Esophagus muscularis mucosa (tissue), 4 donors: ENCODE results near the gene NECTIN4. TPM values are rescaled to one million over a fixed set of nuclear protein-coding genes. Genes with fewer than 3 reads are reported as not detected.

Source experiments
- DNase-seq: peaks from one replicate; pipeline ENCODE4 v3.0.0-alpha.2; 2017; ENCODE audit errors: extremely low spot score
- H3K27ac ChIP-seq, 4 donors: fragments of 200-600 bp; sonication (generic); replicated peaks in 1 of 4; 1 replicate in 3 of 4; 2 replicates in 1 of 4; pipeline ENCODE4 v1.5.1; 2016 to 2019; ENCODE audit warnings: mild to moderate bottlenecking in 1 of 4
- H3K27me3 ChIP-seq, 4 donors: fragments of 200-600 bp; sonication (generic); one replicate each; pipeline versions ENCODE4 v1.5.1 to v1.6.0; 2016 to 2019
- H3K36me3 ChIP-seq, 4 donors: fragments of 200-600 bp; sonication (generic); one replicate each; pipeline ENCODE4 v1.5.1; 2016 to 2019
- H3K4me1 ChIP-seq, 4 donors: fragments of 200-600 bp; sonication (generic); one replicate each; pipeline ENCODE4 v1.5.1; 2016 to 2019
- H3K4me3 ChIP-seq, 4 donors: fragments of 200-600 bp; sonication (generic); 1 replicate in 2 of 4; 2 replicates in 2 of 4; pipeline ENCODE4 v1.5.1; 2016 to 2019; ENCODE audit warnings: mild to moderate bottlenecking in 4 of 4, moderate library complexity in 1 of 4
- H3K9me3 ChIP-seq, 4 donors: fragments of 200-600 bp; sonication (generic); 1 replicate in 3 of 4; 2 replicates in 1 of 4; pipeline ENCODE4 v1.5.1; 2016 to 2019
- CTCF ChIP-seq, 3 experiments: fragments of 200-600 bp in 2 of 3; fragments of 450-650 bp in 1 of 3; sonication (generic) in 2 of 3; IDR thresholded peaks; one replicate each; pipeline ENCODE4 v1.5.1; 2017 to 2019; ENCODE audit warnings: antibody characterized with exemption in 3 of 3, mild to moderate bottlenecking in 2 of 3, moderate library complexity in 1 of 3
- EP300 ChIP-seq: sonication (generic); formaldehyde crosslinking; IDR thresholded peaks from one replicate; pipeline ENCODE4 v1.6.1; 2017; ENCODE audit warnings: antibody characterized with exemption
- POLR2A ChIP-seq: fragments of 450-650 bp; IDR thresholded peaks from one replicate; pipeline ENCODE4 v1.6.1; 2017; ENCODE audit warnings: antibody characterized with exemption, moderate library complexity, mild to moderate bottlenecking, low read depth
- POLR2AphosphoS5 ChIP-seq, 2 donors: sonication (generic); formaldehyde crosslinking; IDR thresholded peaks; one replicate each; pipeline ENCODE4 v1.6.1; 2017; ENCODE audit warnings: antibody characterized with exemption in 2 of 2
- WGBS: methylation state at CpG from one replicate; pipeline ENCODE4 v1.1.5; 2018; 5-methylcytosine and 5-hydroxymethylcytosine counted together
- intact Hi-C: fragments of 100-400 bp; cut with DNase I; formaldehyde crosslinking; loops from one replicate; pipeline ENCODE4 v1.15.1; 2023
- total RNA-seq, 4 donors: library from RNA; depleted of rRNA; stranded (reverse); fragments of >200 nt; gene quantifications; one replicate each; pipeline versions ENCODE4 v1.1.0 to v1.2.1, GENCODE V29; 2016

The NECTIN4 gene
- total RNA-seq, 4 donors from 2014 or later: not detected

- H3K27ac ChIP-seq: no peak overlapping the region
- no peak for DNase-seq
- no peak overlapping the region for H3K4me3 ChIP-seq
- 74% methylated on average over 5 of the region's 5 CpGs for WGBS
- no peaks in the 10 kb centered on the region for H3K4me1 ChIP-seq
- H3K36me3 ChIP-seq: no peaks in the 10 kb centered on the region
- TF ChIP-seq CTCF (IDR thresholded peaks at IDR 0.05) (no peak), EP300 (no peak), POLR2A (no peak), POLR2AphosphoS5 (IDR thresholded peaks at IDR 0.05) (no peak)
- H3K9me3 ChIP-seq: no peaks in the 10 kb centered on the region
- H3K27me3 ChIP-seq: peaks cover 0 to 17% (median 0%) of the 10 kb centered on the region in 4 donors
- intact Hi-C loops: no loop called here
Measured at GRCh38 chr1:161080441-161081405, 8.6 kb downstream of the NECTIN4 start.

- Histone ChIP-seq H3K36me3 (no peaks in the 10 kb centered on the region), H3K4me1 (no peaks in the 10 kb centered on the region), H3K4me3 (no peak overlapping the region), H3K9me3 (no peaks in the 10 kb centered on the region), H3K27ac (no peak overlapping the region), H3K27me3 (peaks cover 0 to 17% (median 0%) of the 10 kb centered on the region in 4 donors)
- 69% methylated on average over 14 of the region's 41 CpGs for WGBS
- intact Hi-C loops: no loop called here
- no peak for DNase-seq
- no peak for TF ChIP-seq POLR2AphosphoS5 (IDR thresholded peaks at IDR 0.05)
- no peak for TF ChIP-seq EP300
- TF ChIP-seq POLR2A: no peak
- no peak for TF ChIP-seq CTCF (IDR thresholded peaks at IDR 0.05)
Measured at GRCh38 chr1:161079436-161080110, 9.8 kb downstream of the NECTIN4 start.

- DNase-seq: no peak
- Histone ChIP-seq H3K27ac (no peak overlapping the region), H3K4me1 (no peaks in the 10 kb centered on the region), H3K36me3 (no peaks in the 10 kb centered on the region), H3K9me3 (no peaks in the 10 kb centered on the region), H3K27me3 (peaks cover 0 to 17% (median 0%) of the 10 kb centered on the region in 4 donors), H3K4me3 (no peak overlapping the region)
- intact Hi-C loops: no loop called here
- 63% methylated on average over 2 of the region's 9 CpGs for WGBS
- TF ChIP-seq POLR2A (no peak), POLR2AphosphoS5 (IDR thresholded peaks at IDR 0.05) (no peak), CTCF (IDR thresholded peaks at IDR 0.05) (no peak), EP300 (no peak)
Measured at GRCh38 chr1:161077426-161077825, 11.9 kb downstream of the NECTIN4 start.

GRCh38 chr1:161076410-161076809, 12.9 kb downstream of the NECTIN4 start:
- H3K4me1 ChIP-seq: no peaks in the 10 kb centered on the region
- H3K27me3 ChIP-seq: peaks cover 0 to 17% (median 0%) of the 10 kb centered on the region in 4 donors
- H3K36me3 ChIP-seq: no peaks in the 10 kb centered on the region
- TF ChIP-seq POLR2AphosphoS5 (IDR thresholded peaks at IDR 0.05) (no peak), CTCF (IDR thresholded peaks at IDR 0.05) (no peak), POLR2A (no peak), EP300 (no peak)
- H3K4me3 ChIP-seq: no peak overlapping the region
- no peaks in the 10 kb centered on the region for H3K9me3 ChIP-seq
- intact Hi-C loops: no loop called here
- no peak for DNase-seq
- H3K27ac ChIP-seq: no peak overlapping the region
